HG02642 (cell line): ENCODE data around the gene ATXN7.

Experiments
- ATAC-seq: cut with Tn5 transposase; IDR thresholded peaks from one replicate; pipeline ENCODE4 v1.9.1; 2021; ENCODE audit warnings: mild to moderate bottlenecking; ENCODE audit not compliant: unreplicated experiment, poor library complexity

ATXN7 gene

DNA sequence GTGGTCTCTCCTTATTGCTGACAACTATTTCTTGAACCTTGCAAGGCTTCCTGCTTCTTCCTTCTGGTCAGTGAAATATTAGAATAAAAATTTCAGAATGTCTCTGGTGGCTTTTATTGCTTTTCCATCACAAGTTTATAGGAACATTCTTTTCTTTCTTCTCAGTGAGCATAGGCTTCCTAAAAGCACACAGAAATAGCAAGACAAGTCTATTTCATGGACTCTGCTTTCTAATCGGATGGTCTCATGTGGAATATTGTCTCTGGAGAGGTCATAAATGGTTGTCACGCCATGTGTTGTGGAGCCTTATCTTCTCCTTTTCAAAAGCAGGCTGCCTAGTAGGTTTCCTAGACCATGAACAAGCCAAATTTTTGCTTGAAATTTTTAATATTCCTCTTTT, 169.4 kb downstream of the ATXN7 start:
- no peak for ATAC-seq

DNA sequence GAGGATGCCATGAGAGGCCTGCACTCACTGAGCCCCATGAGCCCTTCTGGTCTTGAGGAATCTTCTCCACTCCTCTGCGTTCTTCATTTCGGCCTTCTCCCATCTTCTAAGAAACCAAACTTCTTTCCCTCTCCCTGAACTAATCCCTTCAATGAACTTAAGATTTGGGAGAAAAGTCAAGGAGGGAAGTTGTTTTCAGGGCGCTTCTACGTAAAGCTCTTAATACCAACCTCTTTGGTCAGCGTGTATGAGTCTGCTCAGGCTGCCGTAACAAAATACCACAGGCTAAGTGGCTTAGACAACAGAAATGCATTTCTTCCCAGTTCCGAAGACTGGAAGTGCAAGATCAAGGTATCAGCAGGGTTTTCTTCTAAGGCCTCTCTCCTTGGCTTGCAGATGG, 173.4 kb downstream of the ATXN7 start:
- ATAC-seq = no peak

DNA sequence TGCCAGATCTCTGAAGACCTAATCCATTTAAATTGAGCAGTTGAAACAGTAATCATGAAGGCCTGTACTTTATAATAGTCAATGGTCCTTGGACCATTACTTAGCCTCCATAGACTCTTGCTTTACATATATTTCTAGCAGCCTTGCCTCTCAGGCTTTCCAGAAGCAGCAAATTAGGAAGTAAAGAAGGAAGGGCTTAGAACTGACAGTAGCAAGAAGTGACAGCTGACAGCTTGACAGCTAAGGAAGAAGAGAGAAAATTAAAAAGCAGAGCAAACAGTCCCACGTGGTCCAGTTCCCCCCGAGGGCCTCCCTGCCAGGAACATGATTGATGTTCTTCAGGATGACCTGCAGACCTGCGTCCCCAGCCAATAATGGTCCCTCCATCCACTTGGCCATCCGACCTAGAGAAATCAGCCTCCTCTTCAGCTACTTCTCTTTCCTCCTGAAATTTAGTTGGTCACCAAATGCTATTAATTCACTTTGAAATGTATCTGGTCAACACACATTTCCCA, 174.6 kb downstream of the ATXN7 start:
- no peak for ATAC-seq

GRCh38 chr3:64039332-64039731, 175.7 kb downstream of the ATXN7 start:
- no peak for ATAC-seq

DNA sequence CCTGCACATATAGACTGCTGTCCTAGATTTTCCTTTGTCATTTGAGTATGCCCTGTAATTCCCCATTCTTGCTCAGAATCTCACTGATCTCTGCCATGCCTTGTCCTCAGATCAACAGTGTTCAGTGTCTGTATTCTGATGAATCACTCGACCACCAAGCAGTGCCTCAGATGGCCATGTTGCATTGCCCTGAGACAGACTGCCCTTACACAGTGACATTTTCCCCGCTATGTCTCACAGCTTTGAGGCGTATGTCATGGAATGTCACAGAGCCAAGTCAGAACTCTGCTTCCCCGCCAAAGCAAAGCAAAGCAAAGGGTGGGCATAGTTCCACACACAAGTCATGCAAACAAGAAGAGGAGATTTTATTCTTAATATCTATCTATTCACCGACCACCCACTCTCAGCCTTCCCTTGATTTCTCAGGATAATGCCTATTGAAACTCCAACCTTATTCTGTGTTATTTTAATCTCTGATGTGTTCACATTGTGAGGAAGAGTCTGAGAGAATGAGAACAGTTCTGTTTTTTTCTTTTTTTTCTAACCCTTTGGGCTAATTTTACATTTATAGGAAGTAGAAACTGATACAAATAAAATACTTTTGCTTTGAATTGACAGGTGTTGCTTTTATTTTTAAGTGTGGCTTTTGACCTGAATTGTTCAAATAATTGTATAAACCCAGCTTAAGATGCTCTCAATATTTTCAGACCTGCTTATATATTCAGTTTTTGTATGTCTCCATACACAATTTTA, 176.5 kb downstream of the ATXN7 start:
- no peak for ATAC-seq

DNA sequence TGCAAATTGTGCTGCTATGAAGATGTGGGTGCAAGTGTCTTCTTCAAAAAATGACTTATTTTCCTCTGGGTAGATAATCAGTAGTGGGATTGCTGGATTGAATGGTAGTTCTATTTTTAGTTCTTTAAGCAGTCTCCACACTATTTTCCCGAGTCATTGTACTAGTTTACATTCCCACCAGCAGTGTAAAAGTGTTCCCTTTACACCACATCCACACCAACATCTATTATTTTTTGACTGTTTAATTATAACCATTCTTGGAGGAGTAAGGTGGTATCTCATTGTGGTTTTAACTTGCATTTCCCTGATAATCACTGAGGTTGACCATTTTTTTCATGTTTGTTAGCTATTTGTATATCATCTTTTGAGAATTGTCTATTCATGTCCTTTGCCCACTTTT, 179.3 kb downstream of the ATXN7 start:
- no peak for ATAC-seq

GRCh38 chr3:64046592-64046991, 182.9 kb downstream of the ATXN7 start:
- no peak for ATAC-seq

DNA sequence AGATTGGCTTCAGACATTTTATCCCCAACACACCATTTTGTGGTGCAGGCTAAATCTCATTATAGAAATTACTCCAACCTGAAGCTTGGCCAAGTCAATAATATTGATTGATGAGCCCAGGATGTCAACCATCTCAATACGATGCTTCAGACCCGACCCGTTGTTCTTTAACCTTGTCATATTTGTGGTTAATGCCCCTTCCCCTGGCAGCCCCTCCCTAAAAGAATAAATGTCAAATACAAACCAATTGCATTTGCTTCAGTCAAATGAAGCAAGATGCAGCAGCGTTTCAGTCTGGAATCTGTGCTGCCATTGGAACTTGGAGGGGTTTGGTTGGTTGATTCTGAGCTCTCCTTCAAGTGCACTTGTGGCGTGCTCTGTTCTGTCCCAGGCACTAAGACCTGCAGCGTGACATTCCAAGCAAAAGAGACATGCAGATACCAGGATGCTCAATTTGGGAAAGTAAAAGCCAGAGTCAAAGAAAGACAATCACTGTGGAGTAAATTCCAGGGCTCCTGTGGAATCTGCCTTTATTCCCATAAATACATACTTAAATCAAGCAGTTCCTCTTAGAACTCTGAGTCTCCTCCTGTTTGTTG, 183.4 kb downstream of the ATXN7 start:
- no peak for ATAC-seq

DNA sequence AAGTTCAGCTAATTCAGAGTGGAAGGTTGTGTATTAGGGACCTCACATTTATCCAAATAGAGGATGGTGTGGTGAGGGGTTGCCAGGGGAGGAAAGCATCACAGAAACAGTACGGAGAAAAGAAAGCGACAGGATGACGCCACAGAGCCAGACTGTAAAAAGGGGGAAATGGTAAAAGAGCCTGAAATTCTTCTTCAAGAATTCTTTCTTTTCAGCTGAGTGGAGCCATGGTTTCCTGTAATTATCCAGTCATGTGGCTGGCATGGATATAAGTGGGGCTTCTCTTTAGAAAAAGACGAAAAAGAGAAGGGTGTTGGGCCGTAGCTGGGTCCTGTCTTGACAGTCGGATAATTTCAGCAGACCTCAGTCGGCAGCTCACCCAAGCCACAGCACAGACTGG, 184.1 kb downstream of the ATXN7 start:
- ATAC-seq = no peak

GRCh38 chr3:64048631-64049061, 185.0 kb downstream of the ATXN7 start:
- no peak for ATAC-seq

GRCh38 chr3:64049136-64049535, 185.5 kb downstream of the ATXN7 start:
- ATAC-seq = no peak

- no peak for ATAC-seq
Measured at GRCh38 chr3:64049832-64050231, 186.2 kb downstream of the ATXN7 start.
